Adrenal gland (tissue), 5 donors: Measurements from ENCODE around the gene ITGB1BP1.

Experiments
- CTCF ChIP-seq, 6 experiments: fragments of 450-650 bp in 4 of 6; fragments of 200-600 bp in 2 of 6; sonication (generic) in 1 of 6; IDR thresholded peaks; 1 replicate in 5 of 6; 2 replicates in 1 of 6; pipeline versions ENCODE4 v1.5.1 to v1.8.0; 2016 to 2021; ENCODE audit warnings: antibody characterized with exemption in 6 of 6, mild to moderate bottlenecking in 2 of 6, moderate library complexity in 1 of 6
- POLR2A ChIP-seq, 2 donors: fragments of 450-650 bp; IDR thresholded peaks; one replicate each; pipeline ENCODE4 v1.6.1; 2017; ENCODE audit warnings: antibody characterized with exemption in 2 of 2, mild to moderate bottlenecking in 2 of 2, moderate library complexity in 1 of 2
- donor health status: DM: no; HTN: no; CAD: no.

GRCh38 chr2:9403924-9404323 is 19.4 kb downstream of the ITGB1BP1 start:
- TF ChIP-seq CTCF (IDR thresholded peaks at IDR 0.05) (no peak), POLR2A (IDR thresholded peaks at IDR 0.05) (no peak)
